Smooth muscle cell (in vitro differentiated cells): ENCODE data around the gene ANGPTL4. TPM values are rescaled to one million over a fixed set of nuclear protein-coding genes. Genes with fewer than 3 reads are reported as not detected.

Experiments used
- DNase-seq: peaks from one replicate; lab custom pipeline; 2025; ENCODE audit not compliant: unreplicated experiment; lab: John Stamatoyannopoulos, UW
- H2AFZ ChIP-seq: fragments of 200-600 bp; sonication (generic); 2 replicates; pipeline ENCODE4 v1.6.0; 2016; ENCODE audit warnings: antibody characterized with exemption, low read depth, mild to moderate bottlenecking
- H3F3A ChIP-seq: fragments of 200-600 bp; sonication (generic); 2 replicates; pipeline ENCODE4 v1.6.0; 2017; ENCODE audit warnings: antibody characterized with exemption, low read depth
- H3K27ac ChIP-seq: fragments of 200-600 bp; sonication (generic); 2 replicates; pipeline ENCODE4 v1.5.1; 2016; ENCODE audit warnings: low read depth, mild to moderate bottlenecking
- H3K27me3 ChIP-seq: fragments of 200-600 bp; sonication (generic); 2 replicates; pipeline ENCODE4 v1.6.1; 2016; ENCODE audit warnings: low read depth, mild to moderate bottlenecking
- H3K36me3 ChIP-seq: fragments of 200-600 bp; sonication (generic); 2 replicates; pipeline ENCODE4 v1.5.1; 2016; ENCODE audit warnings: low read depth
- H3K4me1 ChIP-seq: fragments of 200-600 bp; sonication (generic); 2 replicates; pipeline ENCODE4 v1.5.1; 2016; ENCODE audit warnings: low read depth
- H3K4me2 ChIP-seq: fragments of 200-600 bp; sonication (generic); 2 replicates; pipeline ENCODE4 v1.6.0; 2016; ENCODE audit warnings: mild to moderate bottlenecking
- H3K4me3 ChIP-seq: fragments of 200-600 bp; sonication (generic); 2 replicates; pipeline ENCODE4 v1.5.1; 2016; ENCODE audit warnings: mild to moderate bottlenecking
- H3K79me2 ChIP-seq: fragments of 200-600 bp; sonication (generic); 2 replicates; pipeline ENCODE4 v1.6.0; 2016; ENCODE audit warnings: low read depth, mild to moderate bottlenecking
- H3K9ac ChIP-seq: fragments of 200-600 bp; sonication (generic); 2 replicates; pipeline ENCODE4 v1.6.0; 2016; ENCODE audit warnings: low read depth
- H3K9me3 ChIP-seq: fragments of 200-600 bp; sonication (generic); replicated peaks from 2 replicates; pipeline ENCODE4 v1.5.1; 2016; ENCODE audit warnings: low read depth
- H4K20me1 ChIP-seq: fragments of 200-600 bp; sonication (generic); 2 replicates; pipeline ENCODE4 v1.6.0; 2016; ENCODE audit warnings: low read depth
- CTCF ChIP-seq: fragments of 200-600 bp; sonication (generic); IDR thresholded peaks from 2 replicates; pipeline ENCODE4 v1.5.1; 2017; ENCODE audit warnings: borderline replicate concordance, mild to moderate bottlenecking, antibody characterized with exemption; ENCODE audit not compliant: insufficient read depth, poor library complexity, severe bottlenecking
- WGBS: methylation state at CpG from one replicate; pipeline ENCODE4 v1.1.7; 2016; ENCODE audit warnings: low lambda C conversion rate; 5-methylcytosine and 5-hydroxymethylcytosine counted together
- polyA plus RNA-seq: library from polyadenylated mRNA; unstranded; fragments of >200 nt; fragmentation: Nextera tagmentation; extraction: Ambion mirVana; gene quantifications from 2 replicates; pipeline ENCODE4 v1.2.1, GENCODE V29; 2016
- total RNA-seq: library from RNA; depleted of rRNA; stranded (reverse); fragments of >200 nt; gene quantifications from 2 replicates; pipeline ENCODE4 v1.2.3, GENCODE V29; 2014

The ANGPTL4 gene
- total and polyA plus RNA-seq, 2 experiments from 2014 or later: 10.2 to 18.7 TPM

GRCh38 chr19:8331263-8331845 is 32.6 kb upstream of the ANGPTL4 start:
- no peak overlapping the region for H3K4me2 ChIP-seq
- no peaks in the 10 kb centered on the region for H4K20me1 ChIP-seq
- no peak overlapping the region for H3K9ac ChIP-seq

GRCh38 chr19:8332976-8333766 is 30.8 kb upstream of the ANGPTL4 start:
- no peaks in the 10 kb centered on the region for H4K20me1 ChIP-seq
- no peak for DNase-seq
- TF ChIP-seq CTCF: no peak

More at GRCh38 chr19:8331263-8331845, 32.6 kb upstream of the ANGPTL4 start:
- no peaks in the 10 kb centered on the region for H3F3A ChIP-seq
- no peak overlapping the region for H2AFZ ChIP-seq
- no peaks in the 10 kb centered on the region for H3K9me3 ChIP-seq
- no peak for TF ChIP-seq CTCF
- H3K36me3 ChIP-seq: no peaks in the 10 kb centered on the region
- no peak overlapping the region for H3K27ac ChIP-seq
- H3K4me3 ChIP-seq: no peak overlapping the region
- H3K27me3 ChIP-seq: peaks cover 37% of the 10 kb centered on the region
- 74% methylated on average over 8 of the region's 8 CpGs for WGBS
- H3K4me1 ChIP-seq: no peaks in the 10 kb centered on the region
- DNase-seq: no peak
- no peaks in the 10 kb centered on the region for H3K79me2 ChIP-seq

GRCh38 chr19:8333767-8334457 is 30.0 kb upstream of the ANGPTL4 start:
- H2AFZ ChIP-seq: no peak overlapping the region
- no peak for TF ChIP-seq CTCF
- no peaks in the 10 kb centered on the region for H3K79me2 ChIP-seq
- no peak overlapping the region for H3K4me2 ChIP-seq
- no peak overlapping the region for H3K27ac ChIP-seq
- H3K4me1 ChIP-seq: no peaks in the 10 kb centered on the region
- H3K36me3 ChIP-seq: no peaks in the 10 kb centered on the region
- peaks cover 39% of the 10 kb centered on the region for H3K27me3 ChIP-seq
- H3K4me3 ChIP-seq: no peak overlapping the region
- 11% methylated on average over 40 of the region's 48 CpGs for WGBS
- DNase-seq: no peak
- H3F3A ChIP-seq: no peaks in the 10 kb centered on the region
- no peaks in the 10 kb centered on the region for H3K9me3 ChIP-seq
- no peak overlapping the region for H3K9ac ChIP-seq
- no peaks in the 10 kb centered on the region for H4K20me1 ChIP-seq

More at GRCh38 chr19:8332976-8333766, 30.8 kb upstream of the ANGPTL4 start:
- no peak overlapping the region for H3K9ac ChIP-seq
- H3K36me3 ChIP-seq: no peaks in the 10 kb centered on the region
- 21% methylated on average over 50 of the region's 52 CpGs for WGBS
- H3K79me2 ChIP-seq: no peaks in the 10 kb centered on the region
- no peaks in the 10 kb centered on the region for H3K4me1 ChIP-seq
- H3K27me3 ChIP-seq: peaks cover 39% of the 10 kb centered on the region
- no peak overlapping the region for H2AFZ ChIP-seq
- no peak overlapping the region for H3K4me3 ChIP-seq
- no peaks in the 10 kb centered on the region for H3K9me3 ChIP-seq
- no peak overlapping the region for H3K4me2 ChIP-seq
- H3K27ac ChIP-seq: no peak overlapping the region
- H3F3A ChIP-seq: no peaks in the 10 kb centered on the region
